ENCODE data around the gene TOR3A.

TOR3A gene

GRCh38 chr1:179066471-179066870 is 15.4 kb upstream of the TOR3A start:
- no peak for TF ChIP-seq CTCF (conservative IDR thresholded peaks at IDR 0.05; ENCODE audit: low read depth, low read length)
- no peaks in the 10 kb centered on the region for H3K27me3 ChIP-seq (ENCODE audit: insufficient read depth, low read depth)
- no peaks in the 10 kb centered on the region for H3K79me2 ChIP-seq (ENCODE audit: insufficient read depth, low read depth)
- H3K4me2 ChIP-seq: no peak overlapping the region
- no peaks in the 10 kb centered on the region for H4K20me1 ChIP-seq (ENCODE audit: insufficient read depth)
- H3K4me3 ChIP-seq (IDR thresholded peaks at IDR 0.05; ENCODE audit: insufficient read depth, low read depth, low read length): no peak overlapping the region
- peaks cover 13% of the 10 kb centered on the region for H3K4me1 ChIP-seq (ENCODE audit: low read depth, poor library complexity, severe bottlenecking)
- H3K36me3 ChIP-seq (ENCODE audit: insufficient read depth): no peaks in the 10 kb centered on the region
- H3K9ac ChIP-seq: no peak overlapping the region
- no peak overlapping the region for H3K27ac ChIP-seq
- H2AFZ ChIP-seq (ENCODE audit: low read depth): no peak overlapping the region

GRCh38 chr1:179077396-179077795 is 4.5 kb upstream of the TOR3A start:
- Histone ChIP-seq H3K4me2 (no peak overlapping the region), H3K27me3 (ENCODE audit: insufficient read depth, low read depth) (no peaks in the 10 kb centered on the region), H3K9ac (no peak overlapping the region), H4K20me1 (ENCODE audit: insufficient read depth) (no peaks in the 10 kb centered on the region), H3K4me3 (IDR thresholded peaks at IDR 0.05; ENCODE audit: insufficient read depth, low read depth, low read length) (no peak overlapping the region), H3K4me1 (ENCODE audit: low read depth, poor library complexity, severe bottlenecking) (peaks cover 19% of the 10 kb centered on the region), H3K36me3 (ENCODE audit: insufficient read depth) (no peaks in the 10 kb centered on the region), H2AFZ (ENCODE audit: low read depth) (no peak overlapping the region), H3K27ac (no peak overlapping the region), H3K79me2 (ENCODE audit: insufficient read depth, low read depth) (peaks cover 5% of the 10 kb centered on the region; the same call in 1 of the 2 replicates)
- TF ChIP-seq CTCF (conservative IDR thresholded peaks at IDR 0.05; ENCODE audit: low read depth, low read length): no peak

- H3K27me3 ChIP-seq (ENCODE audit: insufficient read depth, low read depth): no peaks in the 10 kb centered on the region
- no peak overlapping the region for H2AFZ ChIP-seq (ENCODE audit: low read depth)
- TF ChIP-seq CTCF (conservative IDR thresholded peaks at IDR 0.05; ENCODE audit: low read depth, low read length): peak; percentile 92
- peaks cover 23% of the 10 kb centered on the region for H3K79me2 ChIP-seq (ENCODE audit: insufficient read depth, low read depth)
- H3K4me1 ChIP-seq (ENCODE audit: low read depth, poor library complexity, severe bottlenecking): peaks cover 27% of the 10 kb centered on the region
- H3K9ac ChIP-seq: no peak overlapping the region
- H3K27ac ChIP-seq: no peak overlapping the region
- H3K36me3 ChIP-seq (ENCODE audit: insufficient read depth): no peaks in the 10 kb centered on the region; the same call in 1 of the 2 replicates
- H3K4me3 ChIP-seq (IDR thresholded peaks at IDR 0.05; ENCODE audit: insufficient read depth, low read depth, low read length): no peak overlapping the region
- no peak overlapping the region for H3K4me2 ChIP-seq
- no peaks in the 10 kb centered on the region for H4K20me1 ChIP-seq (ENCODE audit: insufficient read depth)
Measured at GRCh38 chr1:179079113-179079761, 2.6 kb upstream of the TOR3A start.

- H2AFZ ChIP-seq (ENCODE audit: low read depth): peak overlapping the region; percentile 60
- peak overlapping the region; percentile 94 for H3K9ac ChIP-seq
- H4K20me1 ChIP-seq (ENCODE audit: insufficient read depth): no peaks in the 10 kb centered on the region
- no peak for TF ChIP-seq CTCF (conservative IDR thresholded peaks at IDR 0.05; ENCODE audit: low read depth, low read length)
- H3K4me3 ChIP-seq (IDR thresholded peaks at IDR 0.05; ENCODE audit: insufficient read depth, low read depth, low read length): peak overlapping the region; percentile 76
- no peaks in the 10 kb centered on the region for H3K27me3 ChIP-seq (ENCODE audit: insufficient read depth, low read depth)
- peak overlapping the region; percentile 81 for H3K4me2 ChIP-seq
- H3K36me3 ChIP-seq (ENCODE audit: insufficient read depth): peaks cover 4% of the 10 kb centered on the region; the same call in 1 of the 2 replicates
- peaks cover 41% of the 10 kb centered on the region for H3K79me2 ChIP-seq (ENCODE audit: insufficient read depth, low read depth)
- H3K27ac ChIP-seq: peak overlapping the region; percentile 97
- H3K4me1 ChIP-seq (ENCODE audit: low read depth, poor library complexity, severe bottlenecking): peaks cover 41% of the 10 kb centered on the region
Measured at GRCh38 chr1:179080866-179081686, 794 bp upstream of the TOR3A start.
